ENCODE results near the gene RNF169. TPM values are rescaled to one million over a fixed set of nuclear protein-coding genes. Genes with fewer than 3 reads are reported as not detected.

RNF169 gene
- total RNA-seq, 1 experiment from 2014 or later, result 28.0 TPM

DNA sequence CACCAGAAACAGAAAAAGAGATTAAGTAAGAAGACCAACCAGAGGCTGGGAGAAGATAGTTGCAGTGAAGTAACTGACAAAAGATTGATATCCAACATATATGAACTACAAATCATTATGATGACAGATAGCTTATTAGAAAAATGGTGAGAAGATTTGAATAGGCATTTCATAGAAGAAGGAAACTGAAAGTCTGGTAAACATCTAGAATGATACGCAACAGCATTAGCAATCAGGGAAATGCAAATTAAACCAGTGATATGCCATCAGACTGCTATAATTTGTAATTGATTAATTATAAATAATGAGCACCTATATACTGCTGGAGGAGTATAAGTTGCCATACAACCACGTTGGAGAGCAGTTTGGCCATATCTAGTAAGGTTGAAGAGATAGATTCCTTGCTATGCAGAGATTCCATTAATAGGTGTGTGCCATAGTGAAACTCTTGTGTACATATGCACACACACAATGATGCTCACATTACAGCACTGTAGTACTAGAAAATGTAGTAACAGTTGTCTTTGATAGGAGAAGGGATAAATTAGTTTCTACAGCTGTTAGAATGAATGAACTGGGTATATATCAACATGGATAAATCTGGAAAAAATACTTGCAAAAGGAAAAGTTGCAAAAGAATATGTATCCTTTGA lies 20.5 kb downstream of the RNF169 start:
- Histone ChIP-seq H3K36me3 (ENCODE audit: control insufficient read depth, insufficient read depth, low read length) (no peaks in the 10 kb centered on the region), H3K9me3 (no peaks in the 10 kb centered on the region), H3K4me1 (0 out of 2 replicates have a peak, but pooled peaks cover 6% of the 10 kb centered on the region), H3K4me3 (ENCODE audit: low read depth, low read length) (no peak overlapping the region), H3K27me3 (replicated peaks; ENCODE audit: control insufficient read depth, insufficient read depth, low read length) (no peaks in the 10 kb centered on the region)
- H3K27me3 Mint-ChIP-seq (ENCODE audit: insufficient read depth, unreplicated experiment), result no peaks in the 10 kb centered on the region
- H3K4me3 Mint-ChIP-seq (ENCODE audit: unreplicated experiment), result no peak overlapping the region
- H3K4me1 Mint-ChIP-seq (ENCODE audit: low read depth, unreplicated experiment), result peaks cover 7% of the 10 kb centered on the region
- peaks cover 2% of the 10 kb centered on the region for H3K36me3 Mint-ChIP-seq (ENCODE audit: insufficient read depth, unreplicated experiment)
- ChIA-PET POLR2A (no interaction called here), CTCF (no interaction called here)
- TF ChIP-seq, protein P1, sequence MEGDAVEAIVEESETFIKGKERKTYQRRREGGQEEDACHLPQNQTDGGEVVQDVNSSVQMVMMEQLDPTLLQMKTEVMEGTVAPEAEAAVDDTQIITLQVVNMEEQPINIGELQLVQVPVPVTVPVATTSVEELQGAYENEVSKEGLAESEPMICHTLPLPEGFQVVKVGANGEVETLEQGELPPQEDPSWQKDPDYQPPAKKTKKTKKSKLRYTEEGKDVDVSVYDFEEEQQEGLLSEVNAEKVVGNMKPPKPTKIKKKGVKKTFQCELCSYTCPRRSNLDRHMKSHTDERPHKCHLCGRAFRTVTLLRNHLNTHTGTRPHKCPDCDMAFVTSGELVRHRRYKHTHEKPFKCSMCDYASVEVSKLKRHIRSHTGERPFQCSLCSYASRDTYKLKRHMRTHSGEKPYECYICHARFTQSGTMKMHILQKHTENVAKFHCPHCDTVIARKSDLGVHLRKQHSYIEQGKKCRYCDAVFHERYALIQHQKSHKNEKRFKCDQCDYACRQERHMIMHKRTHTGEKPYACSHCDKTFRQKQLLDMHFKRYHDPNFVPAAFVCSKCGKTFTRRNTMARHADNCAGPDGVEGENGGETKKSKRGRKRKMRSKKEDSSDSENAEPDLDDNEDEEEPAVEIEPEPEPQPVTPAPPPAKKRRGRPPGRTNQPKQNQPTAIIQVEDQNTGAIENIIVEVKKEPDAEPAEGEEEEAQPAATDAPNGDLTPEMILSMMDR (IDR thresholded peaks at IDR 0.05; ENCODE audit: insufficient read depth in 1 of 2, low read depth in 1 of 2, low read length in 1 of 2, severe bottlenecking in 1 of 2, unreplicated experiment in 1 of 2), result no peak
- no peak overlapping the region for H3K27ac Mint-ChIP-seq (ENCODE audit: unreplicated experiment)
- no peak for DNase-seq
- no peaks in the 10 kb centered on the region for H3K9me3 Mint-ChIP-seq (ENCODE audit: unreplicated experiment)
- no TSS peak for BruUV-seq (replicated peaks)
- intact Hi-C loops (cut with micrococcal nuclease; ENCODE audit: unreplicated experiment), result no loop called here

DNA sequence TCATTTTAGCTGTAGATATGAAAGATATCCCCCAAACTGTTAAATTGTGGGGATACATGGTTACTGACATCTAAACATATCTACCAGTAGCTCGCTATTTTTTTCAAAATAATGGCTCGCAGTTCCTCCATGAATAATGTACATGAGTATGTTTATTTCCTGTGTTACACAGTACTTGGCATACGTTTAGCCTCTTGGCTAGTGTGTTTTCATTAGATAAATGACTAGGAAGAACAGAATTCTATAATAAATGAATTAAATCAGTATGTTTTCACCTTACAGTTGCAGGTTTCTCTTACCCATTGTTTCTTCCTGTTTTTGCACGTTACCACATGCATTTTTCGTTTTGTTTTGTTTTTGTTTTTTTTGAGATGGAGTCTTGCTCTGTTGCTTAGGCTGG lies 21.8 kb downstream of the RNF169 start:
- CTCF ChIA-PET, result interaction anchor here (0.6 kb wide), 2 partner anchors 14 to 44 kb away, joined by 3 read pairs; no protein-coding TSS in a partner anchor
- Histone ChIP-seq H3K4me3 (ENCODE audit: low read depth, low read length) (no peak overlapping the region), H3K4me1 (0 out of 2 replicates have a peak, but pooled peaks cover 6% of the 10 kb centered on the region), H3K9me3 (no peaks in the 10 kb centered on the region), H3K27me3 (replicated peaks; ENCODE audit: control insufficient read depth, insufficient read depth, low read length) (no peaks in the 10 kb centered on the region), H3K36me3 (ENCODE audit: control insufficient read depth, insufficient read depth, low read length) (no peaks in the 10 kb centered on the region)
- POLR2A ChIA-PET, result no interaction called here
- DNase-seq, result no peak
- TF ChIP-seq, protein P1 (IDR thresholded peaks at IDR 0.05; ENCODE audit: insufficient read depth in 1 of 2, low read depth in 1 of 2, low read length in 1 of 2, severe bottlenecking in 1 of 2, unreplicated experiment in 1 of 2), result no peak
- no TSS peak for BruUV-seq (replicated peaks)
- H3K36me3 Mint-ChIP-seq (ENCODE audit: insufficient read depth, unreplicated experiment), result no peaks in the 10 kb centered on the region
- no peaks in the 10 kb centered on the region for H3K27me3 Mint-ChIP-seq (ENCODE audit: insufficient read depth, unreplicated experiment)
- H3K4me3 Mint-ChIP-seq (ENCODE audit: unreplicated experiment), result no peak overlapping the region
- peaks cover 7% of the 10 kb centered on the region for H3K4me1 Mint-ChIP-seq (ENCODE audit: low read depth, unreplicated experiment)
- no peak overlapping the region for H3K27ac Mint-ChIP-seq (ENCODE audit: unreplicated experiment)
- intact Hi-C loops (cut with micrococcal nuclease; ENCODE audit: unreplicated experiment), result no loop called here
- H3K9me3 Mint-ChIP-seq (ENCODE audit: unreplicated experiment), result no peaks in the 10 kb centered on the region

DNA sequence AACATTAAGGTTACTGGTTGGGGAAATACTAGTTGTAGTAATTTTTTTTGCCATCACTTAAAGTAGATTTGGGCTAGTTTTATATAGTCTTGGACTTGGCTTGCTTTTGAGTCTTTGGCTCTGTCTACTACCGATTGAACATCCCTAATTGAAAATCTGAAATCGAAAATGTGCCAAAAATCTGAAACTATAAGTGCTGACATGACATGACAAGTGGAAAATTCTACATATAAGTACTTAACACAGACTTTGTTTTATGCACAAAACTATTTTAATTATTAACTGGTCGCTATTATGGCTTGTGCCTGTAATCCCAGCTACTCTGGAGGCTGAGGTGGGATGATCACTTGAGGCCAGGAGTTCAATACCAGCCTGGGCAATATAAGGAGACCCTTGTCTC lies 22.5 kb downstream of the RNF169 start:
- BruUV-seq (replicated peaks), result no TSS peak
- ChIA-PET CTCF (no interaction called here), POLR2A (no interaction called here)
- Histone ChIP-seq H3K4me1 (0 out of 2 replicates have a peak, but pooled peaks cover 6% of the 10 kb centered on the region), H3K36me3 (ENCODE audit: control insufficient read depth, insufficient read depth, low read length) (no peaks in the 10 kb centered on the region), H3K4me3 (ENCODE audit: low read depth, low read length) (no peak overlapping the region), H3K27me3 (replicated peaks; ENCODE audit: control insufficient read depth, insufficient read depth, low read length) (no peaks in the 10 kb centered on the region), H3K9me3 (no peaks in the 10 kb centered on the region)
- no peak for DNase-seq
- Mint-ChIP-seq H3K4me3 (ENCODE audit: unreplicated experiment) (no peak overlapping the region), H3K27me3 (ENCODE audit: insufficient read depth, unreplicated experiment) (no peaks in the 10 kb centered on the region), H3K4me1 (ENCODE audit: low read depth, unreplicated experiment) (peaks cover 7% of the 10 kb centered on the region), H3K27ac (ENCODE audit: unreplicated experiment) (no peak overlapping the region), H3K36me3 (ENCODE audit: insufficient read depth, unreplicated experiment) (no peaks in the 10 kb centered on the region), H3K9me3 (ENCODE audit: unreplicated experiment) (no peaks in the 10 kb centered on the region)
- TF ChIP-seq, protein P1 (IDR thresholded peaks at IDR 0.05; ENCODE audit: insufficient read depth in 1 of 2, low read depth in 1 of 2, low read length in 1 of 2, severe bottlenecking in 1 of 2, unreplicated experiment in 1 of 2), result no peak
- intact Hi-C loops (cut with micrococcal nuclease; ENCODE audit: unreplicated experiment), result no loop called here
